PC-3 (cell line): ENCODE results near the gene BBOX1. TPM values are rescaled to one million over a fixed set of nuclear protein-coding genes. Genes with fewer than 3 reads are reported as not detected.

Experiments
- ATAC-seq: fragments of 200-7000 bp; cut with Tn5 transposase; 2 replicates; pipeline ENCODE4 v1.9.1; 2020; ENCODE audit warnings: mild to moderate bottlenecking, moderate library complexity
- BruUV-seq: library from RNA; stranded (reverse); fragments of 400-500 nt; replicated peaks from 2 replicates; lab custom pipeline; 2021; lab: Mats Ljungman, UMichigan
- CTCF ChIA-PET: fragments of 300-600 bp; sonication (Branson Sonifier 250); formaldehyde crosslinking; loops from one replicate; lab custom pipeline; 2022; ENCODE audit warnings: antibody characterized with exemption; lab: Charles Lee
- POLR2A ChIA-PET: fragments of 300-600 bp; sonication (Branson Sonifier 250); formaldehyde crosslinking; loops from one replicate; lab custom pipeline; 2022; ENCODE audit warnings: antibody characterized with exemption; ENCODE audit not compliant: unreplicated experiment; lab: Charles Lee
- DNase-seq: peaks from one replicate; pipeline ENCODE4 v3.0.0-alpha.2; 2015
- H2AFZ ChIP-seq: fragments of 300-600 bp; sonication (generic); 2 replicates; pipeline ENCODE4 v1.6.0; 2016; ENCODE audit warnings: antibody characterized with exemption, low read length
- H3F3A ChIP-seq: fragments of 300-600 bp; sonication (generic); one replicate; pipeline ENCODE4 v1.6.0; 2017; ENCODE audit warnings: antibody characterized with exemption, low read length, control low read depth, mild to moderate bottlenecking; ENCODE audit not compliant: unreplicated experiment
- H3K27ac ChIP-seq: fragments of 300-600 bp; sonication (generic); 2 replicates; pipeline ENCODE4 v1.5.1; 2016; ENCODE audit warnings: mild to moderate bottlenecking, low read length
- H3K27me3 ChIP-seq: fragments of 300-600 bp; sonication (generic); 2 replicates; pipeline ENCODE4 v1.6.1; 2016; ENCODE audit warnings: low read length, mixed read lengths
- H3K36me3 ChIP-seq: fragments of 300-600 bp; sonication (generic); 2 replicates; pipeline ENCODE4 v1.6.1; 2016; ENCODE audit warnings: low read depth, mixed run types, low read length, mixed read lengths
- H3K4me1 ChIP-seq: fragments of 300-600 bp; sonication (generic); 2 replicates; pipeline ENCODE4 v1.5.1; 2016; ENCODE audit warnings: low read length; ENCODE audit not compliant: insufficient read depth
- H3K4me2 ChIP-seq: fragments of 300-600 bp; sonication (generic); 2 replicates; pipeline ENCODE4 v1.6.0; 2016; ENCODE audit warnings: low read length
- H3K4me3 ChIP-seq: fragments of 300-600 bp; sonication (generic); 2 replicates; pipeline ENCODE4 v1.5.1; 2016; ENCODE audit warnings: mild to moderate bottlenecking, low read length, mixed read lengths
- H3K79me2 ChIP-seq: fragments of 300-600 bp; sonication (generic); 2 replicates; pipeline ENCODE4 v1.6.1; 2017; ENCODE audit warnings: low read length, mixed read lengths
- H3K9ac ChIP-seq: fragments of 300-600 bp; sonication (generic); 2 replicates; pipeline ENCODE4 v1.6.0; 2016; ENCODE audit warnings: mild to moderate bottlenecking, low read length
- H3K9me2 ChIP-seq: fragments of 300-600 bp; sonication (generic); replicated peaks from 2 replicates; pipeline ENCODE4 v1.6.1; 2016; ENCODE audit warnings: mixed run types, low read length, mixed read lengths
- H3K9me3 ChIP-seq: fragments of 300-600 bp; sonication (generic); 2 replicates; pipeline ENCODE4 v1.6.1; 2016; ENCODE audit warnings: low read length, mixed read lengths
- H4K20me1 ChIP-seq: fragments of 300-600 bp; sonication (generic); 2 replicates; pipeline ENCODE4 v1.6.1; 2016; ENCODE audit warnings: low read length, mixed read lengths
- CTCF ChIP-seq: fragments of 300-600 bp; sonication (generic); conservative IDR thresholded peaks from 2 replicates; pipeline ENCODE4 v1.5.1; 2017; ENCODE audit warnings: antibody characterized with exemption, low read depth, mild to moderate bottlenecking, low read length
- EZH2 ChIP-seq: fragments of 300-600 bp; sonication (generic); IDR thresholded peaks from one replicate; pipeline ENCODE4 v1.6.1; 2017; ENCODE audit warnings: antibody characterized with exemption, mild to moderate bottlenecking, low read length; ENCODE audit not compliant: unreplicated experiment
- EZH2phosphoT487 ChIP-seq: fragments of 300-600 bp; sonication (generic); IDR thresholded peaks from 2 replicates; pipeline ENCODE4 v1.6.1; 2018; ENCODE audit warnings: mild to moderate bottlenecking, antibody characterized with exemption, low read length, borderline replicate concordance
- intact Hi-C: fragments of 100-400 bp; cut with micrococcal nuclease; formaldehyde crosslinking; loops from 2 replicates; pipeline ENCODE4 v1.9.0; 2023
- total RNA-seq: library from RNA; depleted of rRNA; stranded (reverse); fragments of >200 nt; gene quantifications from 2 replicates; pipeline ENCODE4 v1.2.3, GENCODE V29; 2014

BBOX1 gene
- total RNA-seq, 1 experiment from 2014 or later: not detected

- Histone ChIP-seq H2AFZ (no peak overlapping the region), H3K9me2 (no peaks in the 10 kb centered on the region), H3K27ac (no peak overlapping the region), H3K4me3 (no peak overlapping the region), H3K27me3 (no peaks in the 10 kb centered on the region), H3K9me3 (no peaks in the 10 kb centered on the region), H4K20me1 (no peaks in the 10 kb centered on the region), H3K79me2 (no peaks in the 10 kb centered on the region), H3K9ac (no peak overlapping the region), H3K4me2 (no peak overlapping the region), H3K4me1 (no peaks in the 10 kb centered on the region), H3K36me3 (no peaks in the 10 kb centered on the region), H3F3A (no peaks in the 10 kb centered on the region)
- no peak for ATAC-seq
- ChIA-PET POLR2A (no interaction called here), CTCF (no interaction called here)
- BruUV-seq: no TSS peak
- TF ChIP-seq EZH2: no peak
- no peak for DNase-seq
- intact Hi-C loops: no loop called here
Observed at GRCh38 chr11:27084518-27084917, 43.9 kb downstream of the BBOX1 start.

- H3K9me3 ChIP-seq: no peaks in the 10 kb centered on the region
- no peaks in the 10 kb centered on the region for H3K27me3 ChIP-seq
- intact Hi-C loops: no loop called here
- H2AFZ ChIP-seq: no peak overlapping the region
- H3K4me1 ChIP-seq: no peaks in the 10 kb centered on the region
- DNase-seq (no peak), ATAC-seq (no peak)
- no peaks in the 10 kb centered on the region for H3F3A ChIP-seq
- POLR2A ChIA-PET: no interaction called here
- no peak overlapping the region for H3K9ac ChIP-seq
- TF ChIP-seq EZH2: no peak
- no peak for TF ChIP-seq EZH2phosphoT487
- no peak for TF ChIP-seq CTCF
- CTCF ChIA-PET: no interaction called here
- no peak overlapping the region for H3K27ac ChIP-seq
- BruUV-seq: no TSS peak
- no peak overlapping the region for H3K4me3 ChIP-seq
- H3K4me2 ChIP-seq: no peak overlapping the region
- no peaks in the 10 kb centered on the region for H3K9me2 ChIP-seq
- no peaks in the 10 kb centered on the region for H4K20me1 ChIP-seq
- no peaks in the 10 kb centered on the region for H3K79me2 ChIP-seq
- H3K36me3 ChIP-seq: no peaks in the 10 kb centered on the region
Observed at GRCh38 chr11:27085111-27085510, 44.5 kb downstream of the BBOX1 start.

GRCh38 chr11:27085605-27086004 is 45.0 kb downstream of the BBOX1 start:
- H3K9ac ChIP-seq: no peak overlapping the region
- H3K27ac ChIP-seq: no peak overlapping the region
- POLR2A ChIA-PET: no interaction called here
- TF ChIP-seq EZH2: no peak
- no peak for TF ChIP-seq CTCF
- TF ChIP-seq EZH2phosphoT487: no peak
- H3K9me3 ChIP-seq: no peaks in the 10 kb centered on the region
- H2AFZ ChIP-seq: no peak overlapping the region
- no peaks in the 10 kb centered on the region for H3K27me3 ChIP-seq
- BruUV-seq: no TSS peak
- no peaks in the 10 kb centered on the region for H3F3A ChIP-seq
- ATAC-seq (no peak), DNase-seq (no peak)
- no peaks in the 10 kb centered on the region for H3K36me3 ChIP-seq
- intact Hi-C loops: no loop called here
- no peak overlapping the region for H3K4me3 ChIP-seq
- CTCF ChIA-PET: no interaction called here
- no peak overlapping the region for H3K4me2 ChIP-seq
- H4K20me1 ChIP-seq: no peaks in the 10 kb centered on the region
- no peaks in the 10 kb centered on the region for H3K4me1 ChIP-seq
- no peaks in the 10 kb centered on the region for H3K9me2 ChIP-seq
- no peaks in the 10 kb centered on the region for H3K79me2 ChIP-seq
